GM21576 (cell line): ENCODE results near the gene BPIFB6.

Experiments used
- ATAC-seq: cut with Tn5 transposase; IDR thresholded peaks from one replicate; pipeline ENCODE4 v1.9.1; 2021; ENCODE audit warnings: mild to moderate bottlenecking, moderate library complexity; ENCODE audit not compliant: unreplicated experiment

Gene BPIFB6

GRCh38 chr20:33015114-33015484 lies 16.3 kb upstream of the BPIFB6 start:
- no peak for ATAC-seq

DNA sequence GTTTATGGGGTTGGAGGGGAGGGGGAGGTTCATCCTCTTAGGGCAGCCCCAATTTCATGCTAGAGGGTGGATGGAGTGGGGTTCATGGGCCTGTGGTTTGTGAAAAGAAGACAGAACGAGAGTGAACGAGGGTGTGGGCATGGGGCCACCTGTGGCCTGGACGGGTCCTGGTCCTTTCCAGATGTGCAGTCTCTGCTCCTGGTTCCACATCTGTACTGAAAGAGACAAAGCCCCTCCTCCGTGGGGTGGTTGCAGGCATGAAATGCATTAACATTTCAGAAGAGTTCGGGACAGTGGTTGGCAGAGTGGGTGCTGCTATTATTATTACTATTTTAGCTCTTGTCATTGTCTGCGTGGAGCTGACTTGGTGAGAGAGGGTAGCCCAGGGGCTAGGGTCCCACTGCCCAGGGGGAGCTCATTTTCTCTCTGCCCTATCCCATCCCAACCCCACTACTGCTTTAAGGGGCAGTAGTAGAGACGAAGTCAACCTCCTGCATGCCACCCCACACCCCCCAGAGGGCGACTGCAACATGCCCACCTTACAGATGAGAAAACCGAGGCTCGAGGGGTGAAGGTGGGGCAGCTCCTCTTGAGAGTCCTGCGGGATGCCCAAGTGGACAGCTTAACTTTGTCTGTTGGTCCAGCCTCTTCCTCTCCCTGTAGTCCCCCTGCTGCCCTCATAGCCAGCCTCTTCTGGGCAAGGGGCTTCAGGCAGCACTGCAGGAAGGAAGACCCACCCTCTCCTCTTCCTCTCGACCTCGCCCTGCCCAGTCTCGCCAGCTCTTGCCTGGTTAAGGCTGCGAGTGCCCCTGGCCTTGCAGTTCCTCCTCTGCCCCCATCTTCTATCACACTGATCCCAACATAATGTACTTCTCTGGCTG lies 15.5 kb upstream of the BPIFB6 start:
- no peak for ATAC-seq

DNA sequence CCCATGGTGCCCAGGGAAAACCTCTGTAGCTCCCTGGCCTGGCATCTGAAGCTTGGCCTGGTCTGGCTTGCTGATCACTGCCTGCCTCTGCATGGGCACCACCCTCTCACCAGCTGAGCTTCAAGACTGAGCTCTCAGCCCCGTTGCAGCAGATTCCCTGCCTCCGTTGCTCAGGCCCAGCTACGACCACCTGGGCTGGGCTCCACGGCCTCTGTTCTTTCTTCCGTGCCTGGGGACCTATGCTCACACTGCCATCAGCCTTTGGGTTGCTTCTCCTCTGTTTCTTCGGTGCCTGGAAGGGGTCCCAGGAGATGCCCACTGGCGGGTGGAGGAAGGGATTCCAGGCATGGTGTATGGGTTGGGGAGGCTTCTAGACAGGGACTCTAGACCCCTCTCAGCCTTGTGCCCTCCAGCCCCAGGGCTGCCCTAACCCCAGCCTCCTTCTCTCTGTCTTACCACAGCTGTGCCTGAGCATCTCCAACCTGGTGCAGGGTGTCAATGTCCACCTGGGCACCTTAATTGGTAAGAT lies 14.8 kb upstream of the BPIFB6 start:
- no peak for ATAC-seq

DNA sequence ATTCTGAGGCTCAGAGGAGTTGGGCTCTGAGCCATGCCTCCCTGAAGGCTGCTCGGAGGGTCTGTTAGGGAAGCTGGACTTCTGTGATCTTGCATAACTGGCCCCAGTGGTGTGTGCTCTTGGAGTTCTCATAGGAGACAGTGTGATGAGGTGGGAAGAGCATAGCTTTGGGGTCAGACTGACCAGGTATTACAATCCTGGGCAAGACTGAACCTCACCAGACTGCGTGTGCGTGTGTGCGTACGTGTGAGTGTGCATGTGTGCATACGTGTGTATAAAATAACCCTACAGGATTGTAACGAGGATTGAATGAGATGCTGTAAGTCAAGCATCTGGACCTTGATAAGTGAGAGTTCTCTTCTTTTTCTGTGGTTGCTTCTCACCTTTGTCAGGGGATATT lies 13.9 kb upstream of the BPIFB6 start:
- no peak for ATAC-seq

DNA sequence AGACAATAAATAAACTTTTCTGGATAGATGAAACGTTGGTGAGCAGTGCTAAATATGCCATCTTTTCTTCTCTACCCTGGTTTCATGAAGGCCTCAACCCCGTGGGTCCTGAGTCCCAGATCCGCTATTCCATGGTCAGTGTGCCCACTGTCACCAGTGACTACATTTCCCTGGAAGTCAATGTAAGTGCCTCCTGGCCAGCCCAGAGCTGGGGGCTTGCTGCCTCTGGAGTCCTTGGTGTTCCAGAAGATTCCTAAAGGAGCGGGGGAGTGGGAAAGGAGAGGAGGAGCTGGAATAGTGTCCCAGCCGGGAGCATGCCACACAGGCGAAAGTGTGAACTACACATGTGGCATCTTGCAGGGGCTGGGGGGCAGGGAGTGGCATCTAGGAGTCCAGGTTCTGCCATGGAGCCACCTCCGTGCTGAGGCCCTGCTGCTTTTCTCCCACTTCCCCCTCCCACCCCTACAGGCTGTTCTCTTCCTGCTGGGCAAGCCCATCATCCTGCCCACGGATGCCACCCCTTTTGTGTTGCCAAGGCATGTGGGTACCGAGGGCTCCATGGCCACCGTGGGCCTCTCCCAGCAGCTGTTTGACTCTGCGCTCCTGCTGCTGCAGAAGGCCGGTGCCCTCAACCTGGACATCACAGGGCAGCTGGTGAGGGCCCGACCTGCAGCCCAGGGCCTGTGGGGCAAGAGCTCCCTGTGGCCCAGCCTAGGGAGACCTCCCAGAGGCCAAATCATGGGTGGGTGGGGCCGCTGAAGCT lies 13.1 kb upstream of the BPIFB6 start:
- ATAC-seq, result no peak

- no peak for ATAC-seq
These were observed 11.8 kb upstream of the BPIFB6 start for GRCh38 chr20:33019465-33020277.

GRCh38 chr20:33020278-33021161 lies 10.9 kb upstream of the BPIFB6 start:
- ATAC-seq, result no peak

DNA sequence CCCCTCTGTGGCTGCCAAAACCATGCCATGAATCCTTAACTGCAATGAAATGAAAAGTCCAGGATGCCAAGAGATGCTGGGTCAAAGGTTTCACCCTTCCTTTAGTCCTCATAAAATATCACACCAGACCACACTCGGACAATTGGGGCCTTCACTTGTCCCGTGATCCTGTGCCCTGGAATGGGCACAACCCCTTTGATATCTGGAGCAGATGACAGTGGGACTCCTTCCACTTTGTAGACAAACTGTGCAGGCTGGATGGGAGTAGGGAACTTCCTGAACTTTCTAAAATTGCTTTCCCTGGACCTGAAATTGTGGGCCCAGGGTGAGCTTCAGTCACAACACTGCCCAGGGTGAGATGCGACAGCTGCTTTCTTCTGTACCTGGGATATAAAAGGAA lies 9.6 kb upstream of the BPIFB6 start:
- ATAC-seq, result no peak

DNA sequence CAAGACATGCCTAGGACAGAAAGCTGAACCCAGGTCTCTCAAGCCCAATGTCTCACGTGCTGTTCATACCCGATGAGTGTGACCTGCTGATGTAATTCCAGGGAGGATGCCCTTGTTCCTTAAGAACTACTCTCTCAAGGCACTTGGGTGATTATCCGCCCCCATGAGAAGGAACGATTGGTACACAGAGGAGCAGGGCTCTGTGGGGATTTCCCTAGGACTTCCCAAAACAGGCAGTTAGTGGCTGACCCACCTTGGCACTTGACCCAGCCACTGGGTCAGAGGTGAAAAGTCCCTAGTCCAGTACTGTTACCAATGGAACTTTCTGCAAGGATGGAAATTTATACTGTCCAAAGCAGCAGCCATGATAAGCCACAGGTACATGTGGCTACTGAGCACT lies 9.2 kb upstream of the BPIFB6 start:
- no peak for ATAC-seq

- ATAC-seq, result no peak
These were observed 8.6 kb upstream of the BPIFB6 start for GRCh38 chr20:33022694-33023438.

DNA sequence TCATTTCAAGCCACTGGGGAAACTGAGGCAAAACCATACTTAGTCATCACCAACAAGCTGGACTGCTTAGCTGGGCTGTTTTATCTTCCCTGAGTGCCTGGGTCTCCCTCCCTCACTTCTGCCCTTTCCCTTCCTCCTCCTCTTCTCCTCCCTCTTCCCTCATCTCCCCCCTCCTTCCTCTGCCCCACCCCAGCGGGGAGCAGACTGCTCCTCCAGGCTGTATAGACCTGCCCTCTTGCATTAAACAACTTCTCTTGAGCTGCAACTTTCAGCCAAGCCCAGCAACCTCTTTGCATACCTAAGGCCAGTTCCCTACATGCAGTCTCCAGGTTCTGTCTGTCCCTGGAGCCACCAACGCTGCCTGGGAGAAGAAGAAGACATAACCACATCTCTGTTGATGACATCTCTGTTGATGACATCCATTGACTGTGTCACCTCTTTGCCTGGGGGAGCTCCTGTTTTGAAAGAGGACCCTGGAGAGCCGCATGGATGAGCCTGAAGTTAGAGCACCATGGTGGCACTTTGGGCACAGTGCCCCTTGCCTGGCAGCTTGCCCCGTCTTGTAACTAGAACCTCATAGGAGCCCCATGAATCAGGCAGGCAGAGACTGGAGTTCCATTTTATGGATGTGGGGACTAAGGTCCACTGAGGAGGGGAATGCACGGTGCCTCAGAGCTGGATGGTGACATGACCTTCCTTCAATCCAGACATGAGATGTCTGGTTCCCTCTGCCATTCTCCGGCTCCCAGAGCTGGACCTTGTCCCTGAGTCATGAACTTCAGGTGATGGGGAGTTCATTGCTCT lies 7.8 kb upstream of the BPIFB6 start:
- ATAC-seq, result no peak

DNA sequence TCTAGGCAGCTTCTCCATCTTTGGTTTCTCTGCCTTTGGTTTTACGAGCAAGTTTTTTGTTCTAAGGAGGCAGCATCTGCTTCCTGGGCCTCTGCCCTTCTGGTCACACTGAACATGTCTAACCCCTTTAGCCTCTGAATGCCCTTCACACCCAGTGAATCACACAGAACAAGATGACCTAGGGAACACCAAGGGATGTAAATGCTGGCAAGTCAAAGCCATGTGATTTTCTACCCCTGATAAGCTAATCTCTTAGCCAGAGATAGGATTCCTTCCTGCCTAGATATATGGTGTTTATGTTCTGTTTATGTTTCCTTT lies 7.2 kb upstream of the BPIFB6 start:
- ATAC-seq, result no peak

DNA sequence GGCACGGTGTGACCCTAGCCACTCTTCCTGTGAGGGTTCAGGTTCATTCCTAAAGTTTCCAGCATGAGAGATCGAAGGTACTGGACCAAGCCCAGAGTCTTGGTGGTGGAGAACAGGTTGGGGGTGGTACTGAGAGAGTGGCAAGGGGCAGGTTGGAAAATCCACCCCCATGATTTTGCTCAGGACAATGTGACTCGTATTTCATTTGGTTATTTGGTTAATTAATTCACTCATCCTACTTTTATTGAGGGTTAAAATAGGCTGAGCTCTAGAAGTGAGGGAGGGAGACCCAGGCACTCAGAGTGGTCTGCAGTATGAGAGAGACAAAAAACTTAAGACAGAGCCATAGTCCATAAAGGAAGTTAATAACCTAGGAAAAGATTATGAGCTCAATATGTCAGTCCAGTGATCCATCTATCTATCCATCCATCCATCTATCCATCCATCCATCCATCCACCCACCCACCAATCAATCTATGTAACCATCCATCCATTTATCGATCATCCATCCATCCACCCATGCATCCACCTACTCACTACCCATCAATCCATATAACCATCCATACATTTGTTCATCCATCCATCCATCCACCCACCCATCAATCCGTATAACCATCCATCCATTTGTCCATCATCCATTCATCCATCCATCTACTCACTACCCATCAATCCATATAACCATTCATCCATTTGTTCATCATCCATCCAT lies 6.7 kb upstream of the BPIFB6 start:
- ATAC-seq, result no peak

DNA sequence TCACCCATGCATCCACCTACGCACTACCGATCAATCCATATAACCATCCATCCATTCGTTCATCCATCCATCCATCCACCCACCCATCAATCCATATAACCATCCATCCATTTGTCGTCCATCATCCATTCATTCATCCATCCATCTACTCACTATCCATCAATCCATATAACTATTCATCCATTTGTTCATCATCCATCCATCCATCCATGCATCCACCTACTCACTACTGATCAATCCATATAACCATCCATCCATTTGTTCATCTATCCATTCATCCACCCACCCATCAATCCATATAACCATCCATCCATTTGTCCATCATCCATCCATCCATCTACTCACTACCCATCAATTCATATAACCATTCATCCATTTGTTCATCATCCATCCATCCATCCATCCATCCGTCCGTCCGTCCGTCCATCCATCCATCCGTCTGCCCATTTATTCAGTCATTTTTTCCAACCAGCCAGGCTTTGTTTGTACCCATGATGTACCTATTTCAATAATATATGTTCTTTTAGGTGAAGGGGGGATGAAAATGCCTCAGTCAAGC lies 6.1 kb upstream of the BPIFB6 start:
- ATAC-seq, result no peak

DNA sequence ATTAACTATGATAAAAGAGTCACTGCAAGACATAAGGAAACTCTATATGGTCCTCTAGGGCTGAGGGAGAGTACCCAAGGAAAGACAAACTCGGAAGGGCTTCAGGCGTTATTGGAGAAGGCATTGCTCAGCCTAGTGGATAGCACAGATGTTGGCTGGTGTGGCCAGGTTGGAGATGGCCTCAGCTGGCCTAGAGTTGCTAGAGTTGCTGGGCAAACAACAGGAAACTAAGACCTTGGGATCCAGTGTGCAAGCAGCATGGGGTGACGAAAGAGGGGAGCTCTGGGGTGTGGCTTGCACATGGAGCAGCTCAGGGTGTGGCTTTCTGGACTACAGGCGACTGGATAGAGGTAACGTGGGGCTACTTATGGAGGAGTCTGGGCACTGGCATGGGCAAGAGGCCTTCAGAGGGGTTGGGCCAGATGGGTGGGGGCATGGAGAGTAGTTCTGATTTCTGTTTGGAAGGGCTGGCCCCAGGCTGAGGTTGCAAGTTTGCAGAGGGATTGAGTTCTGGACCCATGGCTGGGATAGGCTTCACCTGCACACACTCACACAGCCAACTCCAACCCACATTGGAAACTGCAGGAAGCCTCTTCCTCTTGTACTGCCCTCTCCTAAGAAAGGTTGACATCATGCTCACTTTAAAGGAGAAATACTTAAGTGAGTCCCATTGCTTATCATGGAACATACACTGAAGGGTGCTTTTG lies 5.2 kb upstream of the BPIFB6 start:
- ATAC-seq, result no peak

DNA sequence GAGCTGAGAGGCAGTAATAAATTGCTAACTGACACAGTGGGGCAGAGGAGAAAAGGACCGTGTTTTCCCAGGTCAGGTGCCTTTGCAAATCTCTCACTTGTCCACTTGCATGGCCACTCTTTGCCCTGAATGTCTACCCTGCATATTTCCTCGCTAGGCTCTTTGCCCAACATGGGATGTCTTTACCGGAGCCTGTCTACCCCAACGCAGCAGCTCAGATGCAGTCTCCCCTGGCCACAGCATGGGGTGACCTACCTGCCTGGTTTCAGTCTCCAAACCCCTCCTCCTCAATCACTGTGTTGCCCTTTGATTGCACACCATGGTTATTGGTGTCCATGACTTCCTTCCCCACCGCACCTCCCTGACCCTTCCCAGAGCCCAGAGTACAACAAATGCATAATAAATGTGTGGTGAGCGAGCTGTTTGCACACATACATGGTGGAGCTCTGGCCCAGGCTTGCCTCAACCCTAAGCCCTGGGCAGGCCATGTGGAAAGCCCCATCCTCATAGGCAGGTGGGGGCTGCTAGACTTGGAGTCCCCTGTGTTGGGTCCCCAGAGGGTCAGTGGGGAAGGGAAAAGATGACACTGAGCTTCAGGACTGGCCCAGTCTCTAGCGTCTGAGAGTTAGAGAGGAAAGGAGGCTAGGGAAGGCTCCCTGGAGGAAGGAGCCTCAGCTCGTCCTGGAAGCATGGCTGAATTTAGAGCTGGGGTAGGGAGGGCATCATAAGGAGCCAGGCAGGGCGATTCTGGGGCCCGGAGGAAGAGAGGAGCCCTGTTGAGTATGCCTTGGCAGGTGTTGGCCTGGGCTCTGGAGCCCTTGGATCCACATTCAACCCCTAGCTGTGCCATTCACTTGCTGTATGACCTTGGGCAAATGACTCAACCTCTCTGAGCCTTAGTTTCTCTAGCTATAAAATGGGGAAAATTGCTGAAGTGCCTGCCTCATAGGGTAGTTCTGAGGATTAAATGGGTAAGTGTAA lies 4.4 kb upstream of the BPIFB6 start:
- no peak for ATAC-seq
